HL-60/S4 treated with phorbol 12-myristate 13-acetate at 8.2 ng/mL for 4 days and 3 days (cell line): ENCODE data around the gene PATJ.
"Not testable (repeated sequence)": the region's sequence is repeated elsewhere in the genome, so short reads cannot be mapped to it uniquely, and the experiment has no call there.

Experiments used
- in situ Hi-C: fragments of 300-500 bp; cut with MboI; formaldehyde crosslinking; loops from 2 replicates; pipeline ENCODE4 v1.15.0; 2022; ENCODE audit warnings: low sequenced_read_pairs

The PATJ gene

GRCh38 chr1:61743716-61744580, 1.7 kb downstream of the PATJ start:
- in situ Hi-C loops, result no loop called here

- in situ Hi-C loops, result no loop called here
Observed at GRCh38 chr1:61746813-61747212, 4.5 kb downstream of the PATJ start.

GRCh38 chr1:61748566-61748965, 6.3 kb downstream of the PATJ start:
- in situ Hi-C loops, result no loop called here

- in situ Hi-C loops, result no loop called here
Observed at GRCh38 chr1:61749574-61749973, 7.3 kb downstream of the PATJ start.

GRCh38 chr1:61752921-61753389, 10.7 kb downstream of the PATJ start:
- in situ Hi-C loops, result no loop called here

- in situ Hi-C loops, result no loop called here
Observed at GRCh38 chr1:61753998-61754508, 11.8 kb downstream of the PATJ start.

- in situ Hi-C loops, result no loop called here
Observed at GRCh38 chr1:61754545-61754944, 12.3 kb downstream of the PATJ start.

- in situ Hi-C loops, result no loop called here
Observed at GRCh38 chr1:61756773-61757172, 14.5 kb downstream of the PATJ start.

GRCh38 chr1:61757950-61758349, 15.7 kb downstream of the PATJ start:
- in situ Hi-C loops, result no loop called here

- in situ Hi-C loops, result no loop called here
Observed at GRCh38 chr1:61770131-61770530, 27.9 kb downstream of the PATJ start.

- in situ Hi-C loops, result no loop called here
Observed at GRCh38 chr1:61776091-61776490, 33.8 kb downstream of the PATJ start.

- in situ Hi-C loops, result no loop called here
Observed at GRCh38 chr1:61779231-61779630, 37.0 kb downstream of the PATJ start.

- in situ Hi-C loops, result no loop called here
Observed at GRCh38 chr1:61781151-61781550, 38.9 kb downstream of the PATJ start.

- in situ Hi-C loops, result no loop called here
Observed at GRCh38 chr1:61782771-61783170, 40.5 kb downstream of the PATJ start.

GRCh38 chr1:61784726-61785125, 42.4 kb downstream of the PATJ start:
- in situ Hi-C loops, result no loop called here

GRCh38 chr1:61790837-61791236, 48.6 kb downstream of the PATJ start:
- in situ Hi-C loops, result no loop called here

GRCh38 chr1:61797045-61797755, 54.9 kb downstream of the PATJ start:
- in situ Hi-C loops, result no loop called here

- in situ Hi-C loops, result not testable (repeated sequence)
Observed at GRCh38 chr1:61801047-61801446, 58.8 kb downstream of the PATJ start.

GRCh38 chr1:61807606-61808140, 65.4 kb downstream of the PATJ start:
- in situ Hi-C loops, result no loop called here

- in situ Hi-C loops, result no loop called here
Observed at GRCh38 chr1:61808321-61808720, 66.0 kb downstream of the PATJ start.

- in situ Hi-C loops, result no loop called here
Observed at GRCh38 chr1:61808968-61809367, 66.7 kb downstream of the PATJ start.

- in situ Hi-C loops, result no loop called here
Observed at GRCh38 chr1:61812916-61813315, 70.6 kb downstream of the PATJ start.
